ENCODE results near the gene PSMA7. TPM values are rescaled to one million over a fixed set of nuclear protein-coding genes. Genes with fewer than 3 reads are reported as not detected.

PSMA7 gene
- total and polyA plus RNA-seq, 2 donors from 2014 or later: 190 to 315 TPM

DNA sequence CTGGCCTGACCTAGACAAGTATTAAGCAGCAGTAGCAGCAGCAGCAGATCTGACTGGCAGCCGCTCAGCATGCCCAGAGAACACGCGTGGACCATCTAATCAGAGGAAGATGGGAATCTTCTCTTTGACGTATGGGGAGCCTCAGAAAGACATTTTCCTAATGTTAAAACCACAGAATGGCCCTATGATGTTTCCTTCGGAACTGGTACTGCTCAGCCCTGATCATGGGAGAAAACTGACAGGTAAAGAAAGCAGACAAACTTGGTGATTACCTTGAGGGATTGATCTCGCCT is 6.2 kb downstream of the PSMA7 start:
- TF ChIP-seq, protein P1, sequence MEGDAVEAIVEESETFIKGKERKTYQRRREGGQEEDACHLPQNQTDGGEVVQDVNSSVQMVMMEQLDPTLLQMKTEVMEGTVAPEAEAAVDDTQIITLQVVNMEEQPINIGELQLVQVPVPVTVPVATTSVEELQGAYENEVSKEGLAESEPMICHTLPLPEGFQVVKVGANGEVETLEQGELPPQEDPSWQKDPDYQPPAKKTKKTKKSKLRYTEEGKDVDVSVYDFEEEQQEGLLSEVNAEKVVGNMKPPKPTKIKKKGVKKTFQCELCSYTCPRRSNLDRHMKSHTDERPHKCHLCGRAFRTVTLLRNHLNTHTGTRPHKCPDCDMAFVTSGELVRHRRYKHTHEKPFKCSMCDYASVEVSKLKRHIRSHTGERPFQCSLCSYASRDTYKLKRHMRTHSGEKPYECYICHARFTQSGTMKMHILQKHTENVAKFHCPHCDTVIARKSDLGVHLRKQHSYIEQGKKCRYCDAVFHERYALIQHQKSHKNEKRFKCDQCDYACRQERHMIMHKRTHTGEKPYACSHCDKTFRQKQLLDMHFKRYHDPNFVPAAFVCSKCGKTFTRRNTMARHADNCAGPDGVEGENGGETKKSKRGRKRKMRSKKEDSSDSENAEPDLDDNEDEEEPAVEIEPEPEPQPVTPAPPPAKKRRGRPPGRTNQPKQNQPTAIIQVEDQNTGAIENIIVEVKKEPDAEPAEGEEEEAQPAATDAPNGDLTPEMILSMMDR (IDR thresholded peaks at IDR 0.05; ENCODE audit: borderline replicate concordance, extremely low read depth, insufficient read depth): no peak
- FAIRE-seq: no peak
- intact Hi-C loops (cut with DNase I): loop anchor here (10.0 kb wide), 2 partner anchors 72 to 122 kb away; partner anchors contain the start of gene TAF4
- Histone ChIP-seq H3K36me3 (ENCODE audit: control insufficient read depth in 2 of 3, insufficient read depth in 3 of 3, low read length in 3 of 3) (peaks cover 15 to 56% (median 55%) of the 10 kb centered on the region in 3 donors), H3K4me3 (ENCODE audit: low read length in 3 of 3) (no peak overlapping the region), H3K9me3 (ENCODE audit: control insufficient read depth in 2 of 3, insufficient read depth in 1 of 3, low read length in 3 of 3) (no peaks in the 10 kb centered on the region), H3K4me1 (ENCODE audit: control insufficient read depth in 2 of 3, insufficient read depth in 2 of 3, low read depth in 1 of 3, low read length in 3 of 3) (peaks cover 0 to 16% (median 13%) of the 10 kb centered on the region in 3 donors), H3K27me3 (ENCODE audit: control insufficient read depth, insufficient read depth, low read length) (no peaks in the 10 kb centered on the region), H3K27ac (ENCODE audit: low read depth in 2 of 2, low read length in 2 of 2) (no peak overlapping the region), H3K9ac (ENCODE audit: low read length in 3 of 3) (no peak overlapping the region)
- no peak for DNase-seq

- H3K9me3 ChIP-seq (ENCODE audit: control insufficient read depth in 2 of 3, insufficient read depth in 1 of 3, low read length in 3 of 3): no peaks in the 10 kb centered on the region
- H3K9ac ChIP-seq (ENCODE audit: low read length in 3 of 3): no peak overlapping the region
- H3K4me1 ChIP-seq (ENCODE audit: control insufficient read depth in 2 of 3, insufficient read depth in 2 of 3, low read depth in 1 of 3, low read length in 3 of 3): peaks cover 0 to 11% (median 7%) of the 10 kb centered on the region in 3 donors
- TF ChIP-seq, protein P1 (IDR thresholded peaks at IDR 0.05; ENCODE audit: borderline replicate concordance, extremely low read depth, insufficient read depth): peak; percentile 67
- DNase-seq: peak in 3 of 5 donors; percentile 64 to 81 (median 72)
- no peak overlapping the region for H3K27ac ChIP-seq (ENCODE audit: low read depth in 2 of 2, low read length in 2 of 2)
- intact Hi-C loops (cut with DNase I): loop anchor here (10.0 kb wide), 2 partner anchors 72 to 122 kb away; partner anchors contain the start of gene TAF4
- peaks cover 15 to 61% (median 57%) of the 10 kb centered on the region in 3 donors for H3K36me3 ChIP-seq (ENCODE audit: control insufficient read depth in 2 of 3, insufficient read depth in 3 of 3, low read length in 3 of 3)
- H3K4me3 ChIP-seq (ENCODE audit: low read length in 3 of 3): no peak overlapping the region
- H3K27me3 ChIP-seq (ENCODE audit: control insufficient read depth, insufficient read depth, low read length): no peaks in the 10 kb centered on the region
- no peak for FAIRE-seq
Measured at GRCh38 chr20:62136283-62137091, 6.7 kb downstream of the PSMA7 start.

DNA sequence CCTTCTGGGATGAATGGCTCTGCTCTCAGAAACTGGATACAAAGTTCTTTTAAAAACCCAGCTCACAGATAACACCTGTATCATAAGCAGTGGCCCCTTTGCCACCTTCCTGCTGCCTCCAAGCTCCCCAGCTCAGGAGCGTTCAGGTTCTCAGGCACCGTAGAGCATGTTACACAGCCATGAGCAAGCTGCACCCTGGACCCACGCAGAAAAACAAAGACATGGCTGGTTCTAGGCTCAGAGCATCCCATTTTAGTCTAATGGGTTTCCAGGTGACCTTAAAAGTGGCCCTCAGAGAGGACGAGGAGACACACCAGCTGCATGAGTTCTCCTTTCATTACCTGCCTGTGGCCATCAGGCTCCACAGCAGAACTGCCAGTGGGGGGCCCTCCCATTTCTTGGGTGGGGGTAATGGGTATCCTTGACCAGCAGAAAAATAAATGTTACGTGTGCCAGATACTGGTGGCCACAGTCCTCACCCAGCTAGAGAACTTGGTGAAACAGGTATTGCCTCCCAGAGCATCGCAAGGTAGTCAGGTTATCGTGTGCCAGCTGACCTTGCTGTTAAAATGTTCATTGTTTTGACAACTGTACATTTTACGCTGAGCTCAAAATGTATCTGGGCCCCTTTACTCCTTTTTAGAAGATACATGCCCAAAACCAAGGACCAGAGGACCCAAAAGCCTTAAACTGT is 7.5 kb downstream of the PSMA7 start:
- Histone ChIP-seq H3K27ac (ENCODE audit: low read depth in 2 of 2, low read length in 2 of 2) (no peak overlapping the region), H3K4me3 (ENCODE audit: low read length in 3 of 3) (no peak overlapping the region), H3K36me3 (ENCODE audit: control insufficient read depth in 2 of 3, insufficient read depth in 3 of 3, low read length in 3 of 3) (peaks cover 17 to 69% (median 63%) of the 10 kb centered on the region in 3 donors), H3K27me3 (ENCODE audit: control insufficient read depth, insufficient read depth, low read length) (no peaks in the 10 kb centered on the region), H3K9me3 (ENCODE audit: control insufficient read depth in 2 of 3, insufficient read depth in 1 of 3, low read length in 3 of 3) (no peaks in the 10 kb centered on the region), H3K4me1 (ENCODE audit: control insufficient read depth in 2 of 3, insufficient read depth in 2 of 3, low read depth in 1 of 3, low read length in 3 of 3) (peaks cover 0 to 4% (median 0%) of the 10 kb centered on the region in 3 donors), H3K9ac (ENCODE audit: low read length in 3 of 3) (no peak overlapping the region)
- TF ChIP-seq, protein P1 (IDR thresholded peaks at IDR 0.05; ENCODE audit: borderline replicate concordance, extremely low read depth, insufficient read depth): no peak
- FAIRE-seq (no peak), DNase-seq (no peak)
- intact Hi-C loops (cut with DNase I): loop anchor here (10.0 kb wide), 2 partner anchors 71 to 121 kb away; partner anchors contain the start of gene TAF4
